ENCODE data around the gene ARHGEF6. TPM values are rescaled to one million over a fixed set of nuclear protein-coding genes. Genes with fewer than 3 reads are reported as not detected.

ARHGEF6 gene
- polyA plus RNA-seq: 1.4 and 1.8 TPM in 2 replicates
- polyA minus RNA-seq: 0.93 and 1.2 TPM in 2 replicates

- Histone ChIP-seq H3K36me3 (ENCODE audit: insufficient read depth, low read length) (no peaks in the 10 kb centered on the region), H2AFZ (ENCODE audit: low read depth, low read length) (no peak within 1 kb of the TSS), H3K79me2 (replicated peaks; ENCODE audit: insufficient read depth, low read length) (no peaks in the 10 kb centered on the region), H3K9me2 (ENCODE audit: insufficient read depth, low read length) (no peaks in the 10 kb centered on the region), H3K9ac (ENCODE audit: low read length) (no peak within 1 kb of the TSS), H3K27me3 (ENCODE audit: insufficient read depth, low read depth, low read length) (no peaks in the 10 kb centered on the region), H3K9me3 (ENCODE audit: low read length) (no peaks in the 10 kb centered on the region), H3K4me3 (ENCODE audit: low read length) (no peak within 1 kb of the TSS), H3K27ac (ENCODE audit: low read length) (no peak within 1 kb of the TSS), H3F3A (ENCODE audit: insufficient read depth, low read length, poor library complexity, severe bottlenecking) (no peaks in the 10 kb centered on the region), H4K20me1 (ENCODE audit: insufficient read depth) (no peaks in the 10 kb centered on the region), H3K4me2 (ENCODE audit: low read length) (no peak within 1 kb of the TSS)
- TF ChIP-seq EZH2 (IDR thresholded peaks at IDR 0.05; ENCODE audit: borderline replicate concordance, insufficient read depth, low read length, poor library complexity, severe bottlenecking) (no peak), REST (IDR thresholded peaks at IDR 0.05; ENCODE audit: borderline replicate concordance) (no peak), POLR2AphosphoS5 (IDR thresholded peaks at IDR 0.05) (no peak), EP300 (conservative IDR thresholded peaks at IDR 0.05; ENCODE audit: poor library complexity, severe bottlenecking) (no peak), MXI1 (conservative IDR thresholded peaks at IDR 0.05; ENCODE audit: poor library complexity, severe bottlenecking) (no peak), RAD21 (conservative IDR thresholded peaks at IDR 0.05) (no peak), TAF1 (IDR thresholded peaks at IDR 0.05; ENCODE audit: low read depth) (no peak), CTCF (IDR thresholded peaks at IDR 0.05; ENCODE audit: poor library complexity, severe bottlenecking) (no peak), SMC3 (conservative IDR thresholded peaks at IDR 0.05; ENCODE audit: poor library complexity) (no peak)
Measured at GRCh38 chrX:136780763-136781162, at the start of gene ARHGEF6. Gene ARHGEF6 (minus strand): TSS chrX:136780932. CDS start chrX:136780882, 50 bp downstream.

- H3K4me3 ChIP-seq (ENCODE audit: low read length): no peak overlapping the region
- no peak overlapping the region for H3K27ac ChIP-seq (ENCODE audit: low read length)
- no peak overlapping the region for H3K4me2 ChIP-seq (ENCODE audit: low read length)
- no peaks in the 10 kb centered on the region for H4K20me1 ChIP-seq (ENCODE audit: insufficient read depth)
- no peak overlapping the region for H3K9ac ChIP-seq (ENCODE audit: low read length)
- no peaks in the 10 kb centered on the region for H3F3A ChIP-seq (ENCODE audit: insufficient read depth, low read length, poor library complexity, severe bottlenecking)
- H3K27me3 ChIP-seq (ENCODE audit: insufficient read depth, low read depth, low read length): no peaks in the 10 kb centered on the region
- TF ChIP-seq POLR2AphosphoS5 (IDR thresholded peaks at IDR 0.05): no peak
- TF ChIP-seq RAD21 (conservative IDR thresholded peaks at IDR 0.05): no peak
- no peak for TF ChIP-seq REST (IDR thresholded peaks at IDR 0.05; ENCODE audit: borderline replicate concordance)
- H3K9me2 ChIP-seq (ENCODE audit: insufficient read depth, low read length): no peaks in the 10 kb centered on the region
- H3K36me3 ChIP-seq (ENCODE audit: insufficient read depth, low read length): no peaks in the 10 kb centered on the region
- H3K9me3 ChIP-seq (ENCODE audit: low read length): no peaks in the 10 kb centered on the region
- H2AFZ ChIP-seq (ENCODE audit: low read depth, low read length): no peak overlapping the region
- H3K79me2 ChIP-seq (replicated peaks; ENCODE audit: insufficient read depth, low read length): no peaks in the 10 kb centered on the region
Measured at GRCh38 chrX:136829413-136829812, 48.7 kb upstream of the ARHGEF6 start.
